Midbrain (tissue), 1 donor: Measurements from ENCODE around the gene CSH2.
A peak's percentile ranks its signal among the peaks of the same experiment; 100 is the strongest.
"Not testable (repeated sequence)": the region's sequence is repeated elsewhere in the genome, so short reads cannot be mapped to it uniquely, and the experiment has no call there.

Experiments
- DNase-seq: peaks from one replicate; lab custom pipeline; 2025; lab: John Stamatoyannopoulos, UW

The CSH2 gene

GRCh38 chr17:63873577-63873976, at the start of gene CSH2:
TSS of gene CSH2 (minus strand) at chr17:63873677. CDS start at chr17:63873614, 63 bp downstream.
- DNase-seq: not testable (repeated sequence)

DNA sequence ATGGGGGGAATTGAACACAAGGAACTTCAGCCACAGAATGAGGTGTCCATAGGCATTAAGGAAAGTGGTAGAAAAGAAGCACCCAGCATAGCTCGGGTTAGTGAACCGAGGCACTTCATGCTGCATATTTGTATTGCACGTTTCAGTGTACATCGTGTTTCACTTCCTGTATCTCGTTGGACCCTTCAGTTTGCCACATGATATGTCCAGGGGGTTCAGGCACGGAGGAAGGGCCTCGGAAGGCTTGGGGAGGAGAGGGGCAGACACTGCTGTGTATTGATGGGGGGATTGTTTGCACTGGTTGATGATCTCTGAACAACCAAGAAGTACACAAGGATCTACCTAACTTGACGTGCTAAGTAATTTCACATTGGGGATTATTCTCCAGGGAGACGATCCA, 48.9 kb upstream of the CSH2 start:
- not testable (repeated sequence) for DNase-seq

GRCh38 chr17:63920779-63921178, 47.3 kb upstream of the CSH2 start:
- not testable (repeated sequence) for DNase-seq

GRCh38 chr17:63920050-63920449, 46.6 kb upstream of the CSH2 start:
- DNase-seq: not testable (repeated sequence)

GRCh38 chr17:63919311-63919723, 45.8 kb upstream of the CSH2 start:
- DNase-seq: peak; percentile 27

DNA sequence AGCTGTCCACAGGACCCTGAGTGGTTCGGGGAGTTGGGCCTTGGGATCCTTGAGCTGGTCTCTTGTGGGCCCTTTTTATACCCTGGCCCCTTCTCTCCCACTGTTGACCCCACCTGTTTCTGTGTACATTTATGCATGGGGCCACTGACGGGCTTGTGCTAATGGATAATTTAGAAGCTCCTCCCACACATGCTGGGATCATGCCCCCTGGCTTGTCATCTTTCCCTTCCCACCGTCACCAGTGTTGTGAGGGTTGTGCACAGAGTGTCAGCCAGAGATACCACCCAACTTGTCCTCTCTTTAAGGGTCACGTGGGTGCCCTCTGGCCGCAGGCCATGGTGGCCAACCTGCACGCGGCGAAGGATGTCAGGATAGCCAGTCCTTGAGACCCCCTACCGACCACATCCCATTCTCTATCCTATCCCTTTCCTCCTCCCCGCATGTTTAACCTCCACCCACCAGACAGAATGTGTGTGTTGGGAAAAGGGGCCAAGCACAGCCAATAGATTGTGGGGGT, 45.4 kb upstream of the CSH2 start, which contains the start of gene GH1:
TSS of gene GH1 (minus strand) at position 51 of the 517 bp plus-strand sequence. CDS start 63 bp downstream, outside the sequence.
- not testable (repeated sequence) for DNase-seq

DNA sequence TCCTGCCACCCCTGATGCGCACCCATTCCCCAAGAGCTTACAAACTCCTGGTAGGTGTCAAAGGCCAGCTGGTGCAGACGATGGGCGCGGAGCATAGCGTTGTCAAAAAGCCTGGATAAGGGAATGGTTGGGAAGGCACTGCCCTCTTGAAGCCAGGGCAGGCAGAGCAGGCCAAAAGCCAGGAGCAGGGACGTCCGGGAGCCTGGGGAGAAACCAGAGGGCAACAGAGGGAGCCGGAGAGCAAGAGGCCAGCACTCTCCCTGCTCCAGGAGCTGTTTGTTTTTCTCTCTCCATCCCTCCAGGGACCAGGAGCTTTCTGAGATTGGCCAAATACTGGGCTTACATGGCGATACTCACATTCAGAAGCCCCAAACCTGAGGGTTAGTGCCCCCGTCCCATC, 44.8 kb upstream of the CSH2 start:
- no peak for DNase-seq

- no peak for DNase-seq
Measured at GRCh38 chr17:63917646-63918045, 44.2 kb upstream of the CSH2 start.

GRCh38 chr17:63917206-63917605, 43.7 kb upstream of the CSH2 start:
- not testable (repeated sequence) for DNase-seq

GRCh38 chr17:63916566-63917185, 43.2 kb upstream of the CSH2 start:
- DNase-seq: no peak

- DNase-seq: not testable (repeated sequence)
Measured at GRCh38 chr17:63915753-63916152, 42.3 kb upstream of the CSH2 start.

GRCh38 chr17:63914471-63914870, 41.0 kb upstream of the CSH2 start:
- DNase-seq: no peak

GRCh38 chr17:63911657-63912100, 38.2 kb upstream of the CSH2 start:
- DNase-seq: no peak

DNA sequence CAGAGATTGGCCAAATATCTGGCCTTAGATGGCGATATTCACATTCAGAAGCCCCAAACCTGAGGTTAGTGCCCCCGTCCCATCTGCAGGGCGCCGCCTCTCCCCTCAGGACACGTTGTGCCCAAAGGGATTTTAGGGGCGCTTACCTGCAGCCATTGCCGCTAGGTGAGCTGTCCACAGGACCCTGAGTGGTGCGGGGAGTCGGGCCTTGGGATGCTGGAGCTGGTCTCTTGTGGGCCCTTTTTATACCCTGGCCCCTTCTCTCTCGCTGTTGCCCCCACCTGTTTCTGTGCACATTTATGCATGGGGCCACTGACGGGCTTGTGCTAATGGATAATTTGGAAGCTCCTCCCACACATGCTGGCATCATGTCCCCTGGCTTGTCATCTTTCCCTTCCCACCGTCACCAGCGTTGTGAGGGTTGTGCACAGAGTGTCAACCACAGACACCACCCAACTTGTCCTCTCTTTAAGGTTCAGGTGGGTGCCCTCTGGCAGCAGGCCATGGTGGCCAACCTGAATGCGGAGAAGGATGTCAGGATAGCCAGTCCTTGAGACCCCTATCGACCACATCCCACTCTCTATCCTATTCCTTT, 37.7 kb upstream of the CSH2 start, which contains the start of gene CSHL1:
TSS of gene CSHL1 (minus strand) at position 218 of the 595 bp plus-strand sequence. CDS start at position 156, 62 bp downstream.
- no peak for DNase-seq

- no peak for DNase-seq
Measured at GRCh38 chr17:63910096-63910495, 36.6 kb upstream of the CSH2 start.

DNA sequence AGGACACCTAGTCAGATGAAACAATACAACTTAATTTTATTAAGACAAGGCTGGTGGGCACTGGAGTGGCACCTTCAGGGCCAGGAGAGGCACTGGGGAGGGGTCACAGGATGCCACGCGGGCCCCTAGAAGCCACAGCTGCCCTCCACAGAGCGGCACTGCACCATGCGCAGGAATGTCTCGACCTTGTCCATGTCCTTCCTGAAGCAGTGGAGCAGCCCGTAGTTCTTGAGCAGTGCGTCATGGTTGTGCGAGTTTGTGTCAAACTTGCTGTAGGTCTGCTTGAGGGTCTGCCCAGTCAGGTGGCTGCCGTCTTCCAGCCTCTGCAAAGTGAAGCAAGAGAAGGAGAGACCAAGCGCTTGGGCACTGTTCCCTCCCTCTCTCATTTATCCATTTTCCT, 36.1 kb upstream of the CSH2 start:
- DNase-seq: not testable (repeated sequence)

GRCh38 chr17:63907161-63907778, 33.8 kb upstream of the CSH2 start:
- not testable (repeated sequence) for DNase-seq

DNA sequence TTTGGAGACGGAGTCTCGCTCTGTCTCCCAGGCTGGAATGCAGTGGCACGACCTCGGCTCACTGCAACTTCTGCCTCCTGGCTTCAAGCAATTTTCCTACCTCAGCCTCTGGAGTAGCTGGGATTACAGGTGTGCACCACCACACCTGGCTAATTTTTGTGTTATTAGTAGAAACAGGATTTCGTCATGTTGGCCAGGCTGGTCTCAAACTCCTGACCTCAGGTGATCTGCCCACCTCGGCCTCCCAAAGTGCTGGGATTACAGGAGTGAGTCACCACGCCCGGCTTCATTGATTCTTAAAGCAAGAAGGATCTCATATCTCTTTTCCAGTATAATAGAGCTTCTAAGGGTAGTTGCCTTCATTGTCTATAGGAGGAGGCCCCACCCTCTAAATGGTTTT, 31.3 kb upstream of the CSH2 start:
- DNase-seq: not testable (repeated sequence)

DNA sequence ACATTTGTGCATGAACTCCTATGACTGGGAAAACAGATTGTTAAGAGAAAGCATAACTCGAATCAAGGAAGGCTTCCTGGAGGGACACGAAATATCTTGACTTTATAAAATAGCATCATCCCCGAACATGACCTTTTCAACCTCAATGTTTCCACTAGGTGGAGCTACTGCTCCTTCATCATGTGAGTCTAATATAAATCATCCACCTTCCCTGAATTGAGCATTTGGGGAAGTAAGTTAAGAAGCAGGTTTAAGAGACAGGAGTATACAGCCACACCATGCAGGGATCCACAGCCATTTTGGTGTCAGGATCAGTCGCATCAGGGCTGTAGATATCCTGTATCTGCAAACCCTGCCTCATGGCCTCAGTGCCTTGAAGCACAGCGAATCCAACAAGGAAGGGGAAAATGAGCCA, 30.3 kb upstream of the CSH2 start:
- peak; percentile 10 for DNase-seq

GRCh38 chr17:63901971-63902370, 28.5 kb upstream of the CSH2 start:
- not testable (repeated sequence) for DNase-seq

DNA sequence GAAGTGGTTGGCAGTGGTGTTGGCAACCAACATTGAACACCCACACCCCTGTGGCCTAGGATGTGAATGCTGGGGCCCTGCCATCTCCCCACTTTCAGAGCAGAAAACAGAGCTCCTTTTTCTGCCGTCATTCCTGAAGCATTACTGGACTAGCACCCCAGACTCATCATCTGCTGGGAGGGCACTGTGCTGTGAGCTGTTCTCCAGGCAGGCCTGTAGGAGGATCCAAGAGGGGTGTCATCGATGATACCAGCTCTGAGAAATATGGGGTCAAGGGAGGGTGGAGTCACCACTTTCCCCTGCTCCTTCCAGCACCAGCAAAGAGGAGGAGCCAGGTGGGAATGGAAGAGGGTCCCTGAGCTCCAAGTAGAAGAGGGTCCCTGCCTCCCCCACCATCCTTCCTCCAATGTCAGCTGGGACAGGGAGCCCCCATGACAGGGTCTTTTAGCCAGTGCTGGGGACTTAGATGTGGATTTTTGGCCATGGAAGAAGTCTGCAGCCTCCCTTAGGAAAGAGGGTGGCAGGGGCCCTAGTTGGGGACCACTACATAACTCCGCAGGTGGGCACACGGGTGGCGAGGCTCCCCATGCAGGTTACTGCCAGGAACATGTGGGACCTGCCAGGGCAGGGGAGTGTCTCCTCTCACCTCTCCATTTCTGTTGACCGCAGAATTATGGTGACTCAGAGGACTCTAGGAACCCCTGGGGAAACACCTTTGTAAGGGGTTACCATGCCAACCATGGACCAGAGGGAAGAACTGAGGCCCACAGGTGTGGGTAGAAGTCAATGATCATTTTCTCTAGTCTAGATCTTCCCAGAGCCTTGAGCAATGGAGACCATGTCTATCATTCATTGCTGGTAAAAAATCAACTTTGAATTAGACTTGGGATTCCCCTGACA, 25.7 kb upstream of the CSH2 start:
- DNase-seq: not testable (repeated sequence)
